HG03575 (cell line): ENCODE results near the gene ACO1.

ENCODE experiments used
- ATAC-seq: cut with Tn5 transposase; IDR thresholded peaks from one replicate; pipeline ENCODE4 v1.9.1; 2021; ENCODE audit not compliant: unreplicated experiment, insufficient number of reproducible peaks, low FRiP score; ENCODE audit errors: extremely low read depth

Gene ACO1

GRCh38 chr9:32378993-32379729 lies 5.3 kb upstream of the ACO1 start:
- ATAC-seq, result peak; percentile 57

- ATAC-seq, result no peak
These were observed 3.5 kb upstream of the ACO1 start for GRCh38 chr9:32380944-32381343.

- ATAC-seq, result no peak
These were observed 1.7 kb upstream of the ACO1 start for GRCh38 chr9:32382565-32383320.

- ATAC-seq, result no peak
These were observed 460 bp upstream of the ACO1 start for GRCh38 chr9:32384002-32384363.

GRCh38 chr9:32385152-32385884 lies 875 bp downstream of the ACO1 start:
- no peak for ATAC-seq

GRCh38 chr9:32385885-32386283 lies 1.4 kb downstream of the ACO1 start:
- ATAC-seq, result no peak

- no peak for ATAC-seq
These were observed 2.8 kb downstream of the ACO1 start for GRCh38 chr9:32387256-32387655.

- no peak for ATAC-seq
These were observed 4.9 kb downstream of the ACO1 start for GRCh38 chr9:32389365-32389764.

GRCh38 chr9:32393911-32394310 lies 9.5 kb downstream of the ACO1 start:
- no peak for ATAC-seq

- ATAC-seq, result no peak
These were observed 10.1 kb downstream of the ACO1 start for GRCh38 chr9:32394381-32395049.

- no peak for ATAC-seq
These were observed 11.2 kb downstream of the ACO1 start for GRCh38 chr9:32395510-32396216.

GRCh38 chr9:32398207-32398606 lies 13.8 kb downstream of the ACO1 start:
- no peak for ATAC-seq

- no peak for ATAC-seq
These were observed 14.8 kb downstream of the ACO1 start for GRCh38 chr9:32399110-32399815.

GRCh38 chr9:32401488-32401887 lies 17.0 kb downstream of the ACO1 start:
- ATAC-seq, result no peak

- no peak for ATAC-seq
These were observed 19.3 kb downstream of the ACO1 start for GRCh38 chr9:32403567-32404260.

- no peak for ATAC-seq
These were observed 20.0 kb downstream of the ACO1 start for GRCh38 chr9:32404402-32404801.

- ATAC-seq, result no peak
These were observed 20.4 kb downstream of the ACO1 start for GRCh38 chr9:32404856-32405255.

- ATAC-seq, result no peak
These were observed 21.1 kb downstream of the ACO1 start for GRCh38 chr9:32405506-32405905.
